ENCODE results near the gene SLC27A5. TPM values are rescaled to one million over a fixed set of nuclear protein-coding genes. Genes with fewer than 3 reads are reported as not detected.

Gene SLC27A5
- total RNA-seq, 1 experiment from 2014 or later = 17.1 TPM

- peak overlapping the region; percentile 85; the same call in 1 of the 2 replicates for H3K14ac ChIP-seq (ENCODE audit: insufficient read depth, low read length)
- WGBS (ENCODE audit: extremely low coverage, insufficient read length, low lambda C conversion rate) = no CpG with 5 or more reads among the region's 8 CpGs
- H3K9me3 ChIP-seq (ENCODE audit: control insufficient read depth, low read depth, low read length) = no peaks in the 10 kb centered on the region
- Mint-ChIP-seq H3K4me3 (peak overlapping the region; percentile 96), H3K4me1 (peaks cover 12 to 31% of the 10 kb centered on the region in 2 experiments), H3K9me3 (no peaks in the 10 kb centered on the region; a peak in 1 of 5 replicates), H3K27me3 (ENCODE audit: low read depth) (peaks cover 1% of the 10 kb centered on the region; the same call in 1 of the 2 replicates), H3K27ac (peak overlapping the region; percentile 51 to 100 (median 100); a peak in 4 of 7 replicates), H3K36me3 (ENCODE audit: insufficient read depth in 1 of 3, low read depth in 3 of 3) (peaks cover 16 to 39% (median 26%) of the 10 kb centered on the region in 3 experiments; a peak in 6 of 7 replicates)
- H3K23ac ChIP-seq (ENCODE audit: insufficient read length, low read depth, low read length) = no peak overlapping the region
- no peak overlapping the region for H3K27ac ChIP-seq (ENCODE audit: insufficient read length, low read depth, low read length)
- H2BK15ac ChIP-seq (ENCODE audit: low read depth, low read length) = no peak overlapping the region
- H3K79me1 ChIP-seq (ENCODE audit: insufficient read depth, low read depth, low read length, poor library complexity, severe bottlenecking) = no peaks in the 10 kb centered on the region
- peaks cover 4% of the 10 kb centered on the region for H3K23me2 ChIP-seq (ENCODE audit: insufficient read length, low read depth, low read length, poor library complexity, severe bottlenecking)
- H3K56ac ChIP-seq (ENCODE audit: insufficient read length, low read depth, low read length) = no peak overlapping the region
- H3K4me1 ChIP-seq (ENCODE audit: insufficient read depth, low read length) = no peaks in the 10 kb centered on the region
- H4K8ac ChIP-seq (replicated peaks; ENCODE audit: insufficient read length, low read depth, low read length) = no peak overlapping the region
- no peaks in the 10 kb centered on the region for H4K20me1 ChIP-seq (ENCODE audit: control insufficient read depth, insufficient read depth, insufficient read length)
- H2BK120ac ChIP-seq (ENCODE audit: low read depth, low read length, poor library complexity, severe bottlenecking) = no peak overlapping the region
- peak overlapping the region; percentile 67 for H3K4me2 ChIP-seq (ENCODE audit: insufficient read depth, insufficient read length, low read length)
- H3K27me3 ChIP-seq (ENCODE audit: insufficient read depth, low read length) = no peaks in the 10 kb centered on the region
- no peak overlapping the region for H3K4ac ChIP-seq (ENCODE audit: low read depth, low read length)
- no peak overlapping the region for H4K91ac ChIP-seq (ENCODE audit: insufficient read length, low read depth, low read length)
- no peak overlapping the region for H2BK5ac ChIP-seq (ENCODE audit: insufficient read length, low read length)
- H2AFZ ChIP-seq (ENCODE audit: low read length) = no peak overlapping the region
- H2BK12ac ChIP-seq (ENCODE audit: insufficient read length, low read depth, low read length) = no peak overlapping the region
- DNase-seq = no peak
- H3K79me2 ChIP-seq (ENCODE audit: insufficient read depth, low read length) = peaks cover 8% of the 10 kb centered on the region; the same call in 1 of the 2 replicates
- peak overlapping the region; percentile 1 for H4K5ac ChIP-seq (ENCODE audit: insufficient read length, low read depth, low read length)
- peak overlapping the region; percentile 2 for H3K18ac ChIP-seq (ENCODE audit: insufficient read length, low read depth, low read length)
- H3T11ph ChIP-seq (ENCODE audit: low read length) = no peak overlapping the region
- TF ChIP-seq CTCF (conservative IDR thresholded peaks at IDR 0.05) = no peak
- H2AK5ac ChIP-seq (ENCODE audit: insufficient read length, low read length) = no peak overlapping the region
- H2BK20ac ChIP-seq (ENCODE audit: low read depth, low read length, poor library complexity, severe bottlenecking) = no peak overlapping the region
- H3K9ac ChIP-seq (ENCODE audit: extremely low read depth, insufficient read length, low read length) = peak overlapping the region; percentile 58
Measured at GRCh38 chr19:58560007-58560887, 48.5 kb upstream of the SLC27A5 start.
